HepG2 (cell line): ENCODE results near the gene HP1BP3. TPM values are rescaled to one million over a fixed set of nuclear protein-coding genes. Genes with fewer than 3 reads are reported as not detected.

Source experiments
- ATAC-seq: fragments of 200-7000 bp; cut with Tn5 transposase; 3 replicates; pipeline ENCODE4 v1.9.1; 2020; ENCODE audit warnings: mild to moderate bottlenecking, moderate library complexity
- BruUV-seq: library from RNA; stranded (reverse); fragments of 400-500 nt; replicated peaks from 2 replicates; lab custom pipeline; 2021; lab: Mats Ljungman, UMichigan
- CTCF ChIA-PET: fragments of 300-600 bp; formaldehyde crosslinking; extraction: SDS; loops from one replicate; lab custom pipeline; 2021; ENCODE audit warnings: low total read pairs, inconsistent platforms, low intra/inter-chr PET ratio; lab: Yijun Ruan, JAX
- POLR2A ChIA-PET: fragments of 350-600 bp; sonication (Branson Sonifier 250); formaldehyde crosslinking; loops from one replicate; lab custom pipeline; 2020; ENCODE audit warnings: antibody characterized with exemption, inconsistent platforms; lab: Yijun Ruan, JAX
- DNase-seq: peaks from one replicate; pipeline ENCODE4 v3.0.0-alpha.2; 2015; ENCODE audit warnings: low spot score
- FAIRE-seq: peaks from 3 replicates; lab custom pipeline; 2011; peaks lifted over from hg19 to GRCh38; lab: Jason Lieb, UNC
- H2AFZ ChIP-seq: one replicate; pipeline ENCODE4 v1.6.1; 2011; ENCODE audit warnings: low read length, inconsistent platforms
- H3K27ac ChIP-seq: fragments of 300-600 bp; 3 replicates; pipeline ENCODE4 v1.8.0; 2011; ENCODE audit warnings: mixed run types, mild to moderate bottlenecking, mixed read lengths, low read length, inconsistent platforms; ENCODE audit not compliant: insufficient read depth; ENCODE audit errors: extremely low read length
- H3K27me3 ChIP-seq, 2 experiments: fragments of 200-600 bp in 1 of 2; 2 replicates in 1 of 2; 3 replicates in 1 of 2; pipeline versions ENCODE4 v1.6.0 to v1.8.0; 2011; ENCODE audit warnings: low read length in 2 of 2, mild to moderate bottlenecking in 2 of 2, moderate library complexity in 2 of 2, inconsistent platforms in 1 of 2; ENCODE audit not compliant: insufficient read depth in 2 of 2, control insufficient read depth in 1 of 2
- H3K36me3 ChIP-seq, 2 experiments: fragments of 200-600 bp in 1 of 2; replicated peaks in 1 of 2; 2 replicates in 1 of 2; 3 replicates in 1 of 2; pipeline versions ENCODE4 v1.5.1 to v1.8.0; 2011; ENCODE audit warnings: low read length in 2 of 2, inconsistent platforms in 1 of 2; ENCODE audit not compliant: insufficient read depth in 2 of 2, control insufficient read depth in 1 of 2
- H3K4me1 ChIP-seq: 2 replicates; pipeline ENCODE4 v1.5.1; 2012; ENCODE audit warnings: low read length, inconsistent platforms; ENCODE audit not compliant: insufficient read depth
- H3K4me2 ChIP-seq: 2 replicates; pipeline ENCODE4 v1.6.0; 2011; ENCODE audit warnings: low read depth, low read length, inconsistent platforms
- H3K4me3 ChIP-seq, 3 experiments: fragments of 200-600 bp in 1 of 3; sonication (generic), shearing (Covaris generic) in 1 of 3; replicated peaks in 1 of 3; 2 replicates each; pipeline ENCODE4 v1.5.1; 2011 to 2016; ENCODE audit warnings: low read length in 3 of 3, inconsistent platforms in 2 of 3, low read depth in 2 of 3, mild to moderate bottlenecking in 2 of 3, control low read depth in 1 of 3, mixed read lengths in 1 of 3; ENCODE audit not compliant: insufficient read depth in 1 of 3
- H3K79me2 ChIP-seq: one replicate; pipeline ENCODE4 v1.6.1; 2011; ENCODE audit warnings: low read length, inconsistent platforms; ENCODE audit not compliant: insufficient read depth
- H3K9ac ChIP-seq: 2 replicates; pipeline ENCODE4 v1.6.0; 2011; ENCODE audit warnings: mild to moderate bottlenecking, low read depth, low read length, inconsistent platforms; ENCODE audit not compliant: insufficient read depth
- H3K9me3 ChIP-seq: 2 replicates; pipeline ENCODE4 v1.5.1; 2012; ENCODE audit warnings: mild to moderate bottlenecking, low read length
- H4K20me1 ChIP-seq: 2 replicates; pipeline ENCODE4 v1.6.0; 2011; ENCODE audit warnings: inconsistent platforms, mild to moderate bottlenecking, low read length, moderate library complexity; ENCODE audit not compliant: insufficient read depth
- CSRNP2 ChIP-seq: sonication (generic); formaldehyde crosslinking; conservative IDR thresholded peaks from 2 replicates; pipeline ENCODE4 v1.8.0; 2022; ENCODE audit warnings: low read depth, missing genetic modification reagents
- ZNF629 ChIP-seq: sonication (generic); formaldehyde crosslinking; conservative IDR thresholded peaks from 2 replicates; pipeline ENCODE4 v1.5.0; 2020; ENCODE audit warnings: missing genetic modification reagents
- WGBS: methylation state at CpG from one replicate; pipeline ENCODE4 v1.1.6; 2017; ENCODE audit warnings: low lambda C conversion rate; 5-methylcytosine and 5-hydroxymethylcytosine counted together
- in situ Hi-C: cut with HindIII; loops from 2 replicates; pipeline ENCODE4 v1.10.0; 2017; ENCODE audit warnings: low pct_unique_long_range_greater_than_20kb; ENCODE audit not compliant: extremely low pct_ligation_motif_present
- intact Hi-C: fragments of 100-400 bp; cut with micrococcal nuclease; formaldehyde crosslinking; loops from one replicate; pipeline ENCODE4 v1.10.0; 2022; ENCODE audit not compliant: unreplicated experiment
- polyA plus RNA-seq, 8 experiments: library from polyadenylated mRNA; depleted of rRNA in 3 of 8; stranded (reverse) in 7 of 8; unstranded in 1 of 8; fragments of >200 nt; fragmentation: Illumina TruSeq in 4 of 8; extraction: Trizol in 4 of 8; gene quantifications; 2 replicates each; pipeline versions ENCODE4 v1.2.1 to v1.2.3, GENCODE V29; 2011 to 2016; ENCODE audit warnings: low read depth in 4 of 8, missing spikeins in 1 of 8, mixed read lengths in 1 of 8; ENCODE audit not compliant: insufficient read depth in 1 of 8
- total RNA-seq, 5 experiments: library from RNA; depleted of rRNA; stranded (reverse); fragments of >200 nt; fragmentation: Illumina TruSeq; extraction: Trizol; gene quantifications; 2 replicates each; pipeline ENCODE4 v1.2.3, GENCODE V29; 2016; ENCODE audit warnings: low read depth in 1 of 5
- TF ChIP-seq, protein P1 (sequence below): sonication (generic); formaldehyde crosslinking; IDR thresholded peaks from 2 replicates; pipeline ENCODE4 v1.4.0; 2020; ENCODE audit warnings: missing genetic modification reagents

Gene HP1BP3
- total and polyA plus RNA-seq, 2 of the 13 experiments (the other 11 are each of a cell fraction or from before 2014, with no cell fraction given), result 98.5 to 137 TPM

GRCh38 chr1:20711285-20712214 lies 75.6 kb downstream of the HP1BP3 start (continued):
- TF ChIP-seq CSRNP2 (CRISPR knock-in tag), result no peak

- Histone ChIP-seq H3K27ac (no peak overlapping the region), H4K20me1 (no peaks in the 10 kb centered on the region), H3K9ac (no peak overlapping the region), H3K4me1 (peaks cover 25% of the 10 kb centered on the region), H3K4me2 (no peak overlapping the region), H3K4me3 (no peak overlapping the region), H3K79me2 (no peaks in the 10 kb centered on the region), H3K27me3 (0 out of 5 replicates have a peak, but pooled peaks cover 0 to 3% of the 10 kb centered on the region in 2 experiments), H3K36me3 (no peaks in the 10 kb centered on the region), H3K9me3 (no peaks in the 10 kb centered on the region), H2AFZ (no peak overlapping the region)
- no peak for ATAC-seq
- BruUV-seq, result no TSS peak
- 34% methylated on average over 16 of the region's 18 CpGs for WGBS
- no peak for DNase-seq
- ChIA-PET POLR2A (no interaction called here), CTCF (no interaction called here)
- in situ Hi-C loops, result no loop called here
- intact Hi-C loops, result no loop called here
- TF ChIP-seq, protein P1, sequence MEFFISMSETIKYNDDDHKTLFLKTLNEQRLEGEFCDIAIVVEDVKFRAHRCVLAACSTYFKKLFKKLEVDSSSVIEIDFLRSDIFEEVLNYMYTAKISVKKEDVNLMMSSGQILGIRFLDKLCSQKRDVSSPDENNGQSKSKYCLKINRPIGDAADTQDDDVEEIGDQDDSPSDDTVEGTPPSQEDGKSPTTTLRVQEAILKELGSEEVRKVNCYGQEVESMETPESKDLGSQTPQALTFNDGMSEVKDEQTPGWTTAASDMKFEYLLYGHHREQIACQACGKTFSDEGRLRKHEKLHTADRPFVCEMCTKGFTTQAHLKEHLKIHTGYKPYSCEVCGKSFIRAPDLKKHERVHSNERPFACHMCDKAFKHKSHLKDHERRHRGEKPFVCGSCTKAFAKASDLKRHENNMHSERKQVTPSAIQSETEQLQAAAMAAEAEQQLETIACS, result no peak
- TF ChIP-seq ZNF629 (CRISPR knock-in tag), result 0 out of 2 replicates have a peak, but pooled peaks have one; percentile 25
- FAIRE-seq, result no peak
Observed at GRCh38 chr1:20710469-20711284, 76.4 kb downstream of the HP1BP3 start.
